GM06990 (cell line): ENCODE results near the gene ARMC2.

Source experiments
- DNase-seq: peaks from one replicate; pipeline ENCODE4 v3.0.0-alpha.2; 2011; ENCODE audit not compliant: insufficient read length; ENCODE audit errors: extremely low read depth
- H3K27me3 ChIP-seq: replicated peaks from 2 replicates; pipeline ENCODE4 v1.6.0; 2011; ENCODE audit warnings: low read length; ENCODE audit not compliant: control insufficient read depth, insufficient read depth
- H3K36me3 ChIP-seq: 2 replicates; pipeline ENCODE4 v1.5.1; 2011; ENCODE audit warnings: low read length; ENCODE audit not compliant: control insufficient read depth, insufficient read depth
- H3K4me3 ChIP-seq: replicated peaks from 2 replicates; pipeline ENCODE4 v1.5.1; 2011; ENCODE audit warnings: low read depth, mild to moderate bottlenecking, control low read depth, low read length
- CTCF ChIP-seq: IDR thresholded peaks from 2 replicates; pipeline ENCODE4 v1.5.1; 2011; ENCODE audit warnings: low read length, control low read depth, mild to moderate bottlenecking, inconsistent platforms; ENCODE audit not compliant: insufficient read depth, poor library complexity, severe bottlenecking

Gene ARMC2

DNA sequence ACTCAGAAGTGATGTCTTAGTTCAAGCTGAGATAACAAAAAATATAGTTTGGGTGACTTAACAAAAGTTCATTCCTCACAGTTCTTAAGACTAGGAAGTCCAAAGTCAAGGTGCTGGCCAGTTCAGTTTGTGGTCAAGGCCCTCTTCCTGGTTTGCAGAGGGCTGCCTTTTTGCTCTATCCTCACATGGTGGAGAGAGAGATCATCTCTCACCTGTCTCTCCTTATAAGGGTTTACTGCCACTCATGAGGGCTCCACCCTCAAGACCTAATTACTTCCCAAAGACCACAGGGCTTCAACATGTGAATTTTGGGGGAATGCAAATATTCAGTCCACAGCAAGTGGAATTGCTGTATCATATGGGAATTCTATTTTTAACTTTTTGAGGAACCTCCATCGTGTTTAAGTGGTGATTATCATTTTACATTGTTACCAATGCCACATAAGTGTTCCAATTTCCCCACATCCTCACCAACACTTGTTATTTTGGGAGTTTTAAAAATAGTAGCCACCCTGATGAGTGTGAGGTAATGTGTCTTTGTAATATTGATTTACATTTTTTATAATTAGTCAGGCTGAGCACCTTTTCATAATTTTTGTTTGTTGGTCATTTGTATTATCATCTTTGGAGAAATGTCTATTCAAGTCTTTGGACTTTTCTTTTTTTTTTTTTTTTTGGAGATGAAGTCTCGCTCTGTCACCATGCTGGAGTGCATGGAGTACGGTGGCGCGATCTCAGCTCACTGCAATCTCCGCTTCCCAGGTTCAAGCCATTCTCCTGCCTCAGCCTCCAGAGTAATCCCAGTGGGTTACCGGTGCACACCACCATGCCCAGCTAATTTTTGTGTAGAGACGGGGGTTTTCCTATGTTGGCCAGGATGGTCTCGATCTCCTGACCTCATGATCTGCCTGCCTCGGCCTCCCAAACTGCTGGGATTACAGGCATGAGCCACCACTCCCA lies 134.2 kb downstream of the ARMC2 start:
- Histone ChIP-seq H3K36me3 (no peaks in the 10 kb centered on the region), H3K4me3 (no peak overlapping the region), H3K27me3 (no peaks in the 10 kb centered on the region)
- TF ChIP-seq CTCF, result no peak
- no peak for DNase-seq

GRCh38 chr6:108983151-108983550 lies 134.9 kb downstream of the ARMC2 start:
- no peak for DNase-seq
- Histone ChIP-seq H3K36me3 (no peaks in the 10 kb centered on the region), H3K27me3 (no peaks in the 10 kb centered on the region), H3K4me3 (no peak overlapping the region)
- TF ChIP-seq CTCF, result no peak

- Histone ChIP-seq H3K36me3 (no peaks in the 10 kb centered on the region), H3K4me3 (no peak overlapping the region), H3K27me3 (no peaks in the 10 kb centered on the region)
- DNase-seq, result no peak
- TF ChIP-seq CTCF, result no peak
Observed at GRCh38 chr6:108985301-108985700, 137.1 kb downstream of the ARMC2 start.

- DNase-seq, result no peak
- no peak for TF ChIP-seq CTCF
- no peaks in the 10 kb centered on the region for H3K36me3 ChIP-seq
Observed at GRCh38 chr6:108987156-108987555, 138.9 kb downstream of the ARMC2 start.

GRCh38 chr6:108988296-108988695 lies 140.1 kb downstream of the ARMC2 start:
- Histone ChIP-seq H3K27me3 (no peaks in the 10 kb centered on the region), H3K4me3 (no peak overlapping the region), H3K36me3 (no peaks in the 10 kb centered on the region)
- no peak for TF ChIP-seq CTCF
- no peak for DNase-seq

More at GRCh38 chr6:108987156-108987555, 138.9 kb downstream of the ARMC2 start:
- Histone ChIP-seq H3K4me3 (no peak overlapping the region), H3K27me3 (no peaks in the 10 kb centered on the region)
